K562 (cell line): ENCODE measurements around the gene SLC35E1. TPM values are rescaled to one million over a fixed set of nuclear protein-coding genes. Genes with fewer than 3 reads are reported as not detected.
A peak's percentile ranks its signal among the peaks of the same experiment; 100 is the strongest.

Experiments
- ATAC-seq: fragments of 200-7000 bp; cut with Tn5 transposase; 3 replicates; pipeline ENCODE4 v1.9.1; 2020; ENCODE audit warnings: moderate library complexity
- BruUV-seq: library from RNA; stranded (reverse); fragments of 400-500 nt; replicated peaks from 2 replicates; lab custom pipeline; 2021; lab: Mats Ljungman, UMichigan
- CTCF ChIA-PET: fragments of 300-600 bp; formaldehyde crosslinking; extraction: SDS; loops from one replicate; lab custom pipeline; 2021; ENCODE audit warnings: low intra/inter-chr PET ratio; lab: Yijun Ruan, JAX
- POLR2A ChIA-PET: fragments of 300-600, 350-650 bp; sonication (Branson Sonifier 250); formaldehyde crosslinking; extraction: SDS; loops from one replicate; lab custom pipeline; 2021; ENCODE audit warnings: antibody characterized with exemption, inconsistent platforms; lab: Yijun Ruan, JAX
- DNase-seq, 4 experiments: peaks; one replicate each; pipeline versions ENCODE4 v3.0.0 to v3.0.0-alpha.2; 2011 to 2018; ENCODE audit warnings: low spot score in 3 of 4, mixed read lengths in 3 of 4; ENCODE audit errors: extremely low read depth in 1 of 4
- FAIRE-seq: peaks from 2 replicates; lab custom pipeline; 2011; peaks lifted over from hg19 to GRCh38; lab: Jason Lieb, UNC
- H2AFZ ChIP-seq: 2 replicates; pipeline ENCODE4 v1.6.0; 2011; ENCODE audit warnings: low read depth, low read length, control low read depth, inconsistent platforms
- H3K27ac ChIP-seq: fragments of 200-600 bp; 3 replicates; pipeline ENCODE4 v1.8.0; 2011; ENCODE audit warnings: low read depth, mild to moderate bottlenecking, control low read depth, inconsistent platforms, low read length, moderate library complexity, mixed read lengths; ENCODE audit errors: extremely low read depth
- H3K27me3 ChIP-seq, 2 experiments: fragments of 300-600 bp in 1 of 2; 2 replicates in 1 of 2; 3 replicates in 1 of 2; pipeline versions ENCODE4 v1.6.0 to v1.8.0; 2011; ENCODE audit warnings: inconsistent platforms in 2 of 2, low read length in 2 of 2, mild to moderate bottlenecking in 1 of 2, mixed read lengths in 1 of 2, moderate library complexity in 1 of 2; ENCODE audit not compliant: control insufficient read depth in 2 of 2, insufficient read depth in 2 of 2
- H3K36me3 ChIP-seq: fragments of 300-600 bp; 3 replicates; pipeline ENCODE4 v1.8.0; 2011; ENCODE audit warnings: mild to moderate bottlenecking, low read length, inconsistent platforms; ENCODE audit not compliant: control insufficient read depth, insufficient read depth
- H3K4me1 ChIP-seq, 2 experiments: fragments of 200-600 bp in 1 of 2; replicated peaks in 1 of 2; 2 replicates in 1 of 2; 3 replicates in 1 of 2; pipeline versions ENCODE4 v1.5.1 to v1.8.0; 2011; ENCODE audit warnings: inconsistent platforms in 2 of 2, low read length in 2 of 2, mild to moderate bottlenecking in 1 of 2, mixed read lengths in 1 of 2, moderate library complexity in 1 of 2; ENCODE audit not compliant: control insufficient read depth in 2 of 2, insufficient read depth in 2 of 2
- H3K4me2 ChIP-seq: 2 replicates; pipeline ENCODE4 v1.6.1; 2011; ENCODE audit warnings: low read length, control low read depth, inconsistent platforms, mixed read lengths; ENCODE audit not compliant: insufficient read depth
- H3K4me3 ChIP-seq: fragments of 200-600 bp; sonication (generic), shearing (Covaris generic); 2 replicates; pipeline ENCODE4 v1.5.1; 2016; ENCODE audit warnings: control low read depth, inconsistent platforms
- H3K79me2 ChIP-seq: fragments of 200-600 bp; 3 replicates; pipeline ENCODE4 v1.8.0; 2011; ENCODE audit warnings: low read length, inconsistent platforms; ENCODE audit not compliant: control insufficient read depth, insufficient read depth
- H3K9ac ChIP-seq, 2 experiments: 2 replicates each; pipeline versions ENCODE4 v1.6.0 to v1.6.1; 2011; ENCODE audit warnings: low read depth in 2 of 2, low read length in 2 of 2, control low read depth in 1 of 2, inconsistent platforms in 1 of 2, mild to moderate bottlenecking in 1 of 2, mixed read lengths in 1 of 2; ENCODE audit not compliant: insufficient read depth in 1 of 2
- H3K9me1 ChIP-seq: one replicate; pipeline ENCODE4 v1.6.0; 2011; ENCODE audit warnings: inconsistent platforms, mild to moderate bottlenecking, low read length, moderate library complexity; ENCODE audit not compliant: control insufficient read depth, insufficient read depth
- H3K9me3 ChIP-seq: replicated peaks from 2 replicates; pipeline ENCODE4 v1.5.1; 2011; ENCODE audit warnings: low read depth, low read length, inconsistent platforms; ENCODE audit not compliant: control insufficient read depth, insufficient read depth
- H4K20me1 ChIP-seq: replicated peaks from 2 replicates; pipeline ENCODE4 v1.6.1; 2011; ENCODE audit warnings: low read length, inconsistent platforms, mixed read lengths; ENCODE audit not compliant: control insufficient read depth, insufficient read depth
- BCL6 ChIP-seq: fragments of 250-450 bp; sonication (Bioruptor Pico); IDR thresholded peaks from 2 replicates; pipeline ENCODE4 v1.4.0; 2020
- CEBPB ChIP-seq: fragments of 450-650 bp; IDR thresholded peaks from 2 replicates; pipeline ENCODE4 v1.6.1; 2016; ENCODE audit warnings: missing genetic modification characterization, missing compliant biosample characterization
- CHCHD3 ChIP-seq: fragments of 250-450 bp; sonication (Bioruptor Pico); IDR thresholded peaks from 2 replicates; pipeline ENCODE4 v2.1.2; 2022; ENCODE audit warnings: mild to moderate bottlenecking
- COPS2 ChIP-seq: fragments of 450-650 bp; conservative IDR thresholded peaks from 2 replicates; pipeline ENCODE4 v1.6.1; 2016; ENCODE audit warnings: mild to moderate bottlenecking, moderate library complexity
- ERF ChIP-seq: fragments of 450-650 bp; formaldehyde crosslinking; IDR thresholded peaks from 2 replicates; pipeline ENCODE4 v1.4.0; 2020; ENCODE audit warnings: mild to moderate bottlenecking, mixed read lengths
- GTF2A2 ChIP-seq: IDR thresholded peaks from 2 replicates; pipeline ENCODE4 v1.6.1; 2016; ENCODE audit warnings: mild to moderate bottlenecking, missing genetic modification characterization, missing compliant biosample characterization
- HINFP ChIP-seq: fragments of 450-650 bp; conservative IDR thresholded peaks from 2 replicates; pipeline ENCODE4 v1.6.1; 2016; ENCODE audit warnings: missing genetic modification characterization, low read depth, mild to moderate bottlenecking, control low read depth, missing compliant biosample characterization
- HSF4 ChIP-seq: fragments of 250-450 bp; sonication (Bioruptor Pico); IDR thresholded peaks from 2 replicates; pipeline ENCODE4 v2.1.2; 2022; ENCODE audit warnings: mild to moderate bottlenecking, moderate library complexity, borderline replicate concordance
- IRF2 ChIP-seq: sonication (generic); formaldehyde crosslinking; IDR thresholded peaks from 2 replicates; pipeline ENCODE4 v1.8.1; 2022; ENCODE audit warnings: mild to moderate bottlenecking, missing genetic modification reagents
- PCBP1 ChIP-seq: fragments of 200-400 bp; formaldehyde crosslinking; IDR thresholded peaks from 2 replicates; pipeline ENCODE4 v1.6.1; 2018; ENCODE audit warnings: mild to moderate bottlenecking, low read depth, low read length; ENCODE audit not compliant: poor library complexity, severe bottlenecking
- PTTG1 ChIP-seq: fragments of 450-650 bp; IDR thresholded peaks from 2 replicates; pipeline ENCODE4 v1.6.1; 2016; ENCODE audit warnings: low read depth, mild to moderate bottlenecking, missing genetic modification characterization, missing compliant biosample characterization
- ZHX1 ChIP-seq: fragments of 150-350 bp; conservative IDR thresholded peaks from 2 replicates; pipeline ENCODE4 v1.6.1; 2014; ENCODE audit warnings: low read length
- ZNF133 ChIP-seq: fragments of 250-450 bp; sonication (Bioruptor Pico); IDR thresholded peaks from 2 replicates; pipeline ENCODE4 v1.4.0; 2020; ENCODE audit warnings: mild to moderate bottlenecking
- WGBS: fragments of 100-300 bp; shearing (Covaris generic); methylation state at CpG from one replicate; pipeline ENCODE4 v1.1.6; 2016; ENCODE audit warnings: low coverage, mixed read lengths; ENCODE audit not compliant: insufficient coverage; ENCODE audit errors: missing lambda C conversion rate; 5-methylcytosine and 5-hydroxymethylcytosine counted together
- in situ Hi-C: fragments of 300-500 bp; cut with MboI; formaldehyde crosslinking; loops from 4 replicates; pipeline ENCODE4 v1.15.0; 2018; ENCODE audit warnings: inconsistent platforms, mixed read lengths
- intact Hi-C: fragments of 100-400 bp; cut with micrococcal nuclease; formaldehyde crosslinking; loops from 2 replicates; pipeline ENCODE4 v1.14.2; 2022
- polyA plus RNA-seq, 8 experiments: library from polyadenylated mRNA; depleted of rRNA in 4 of 8; stranded (reverse) in 5 of 8; unstranded in 3 of 8; fragments of >200 nt; fragmentation: Nextera tagmentation in 2 of 8; fragmentation: Illumina TruSeq in 1 of 8; extraction: Ambion mirVana in 2 of 8; extraction: Trizol in 1 of 8; gene quantifications; 2 replicates each; pipeline versions ENCODE4 v1.2.1 to v1.2.3, GENCODE V29; 2011 to 2014; ENCODE audit warnings: inconsistent platforms in 1 of 8, missing spikeins in 1 of 8
- total RNA-seq, 7 experiments: library from RNA; depleted of rRNA in 6 of 7; stranded (reverse); fragments of >200 nt in 6 of 7; fragmentation: Illumina TruSeq in 2 of 7; extraction: Trizol in 2 of 7; gene quantifications; 2 replicates each; pipeline versions ENCODE4 v1.2.1 to v1.2.3, GENCODE V29; 2011 to 2021; ENCODE audit warnings: low replicate concordance in 1 of 7

Gene SLC35E1
- total and polyA plus RNA-seq, 9 of the 15 experiments (the other 6 are each of a cell fraction or from before 2014, with no cell fraction given): 15.0 to 40.1 (median 25.7) TPM

- FAIRE-seq (no peak), DNase-seq (no peak), ATAC-seq (no peak)
- Histone ChIP-seq H2AFZ (no peak overlapping the region), H4K20me1 (peaks cover 56% of the 10 kb centered on the region), H3K4me2 (no peak overlapping the region), H3K9me1 (peaks cover 15% of the 10 kb centered on the region), H3K9ac (0 out of 4 replicates have a peak overlapping the region, but pooled peaks of 1 of the 2 experiments have one; percentile 33), H3K36me3 (peaks cover 24% of the 10 kb centered on the region), H3K4me3 (no peak overlapping the region), H3K27ac (no peak overlapping the region; the same call in 2 of the 3 replicates), H3K4me1 (peaks cover 4 to 40% of the 10 kb centered on the region in 2 experiments; a peak in 4 of 5 replicates), H3K79me2 (peaks cover 97% of the 10 kb centered on the region), H3K27me3 (no peaks in the 10 kb centered on the region), H3K9me3 (no peaks in the 10 kb centered on the region)
- TF ChIP-seq CHCHD3 (no peak), CEBPB (peak; percentile 79)
- 81% methylated on average over 5 of the region's 6 CpGs for WGBS
- intact Hi-C loops: no loop called here
- no TSS peak for BruUV-seq
- in situ Hi-C loops: no loop called here
- POLR2A ChIA-PET: interaction anchor here (0.6 to 1.3 kb wide), 2 partner anchors 14 to 228 kb away, joined by 3 to 10 read pairs; no protein-coding TSS in a partner anchor
- CTCF ChIA-PET: no interaction called here
Measured at GRCh38 chr19:16604615-16605014, 32.4 kb upstream of the SLC35E1 start.

- Histone ChIP-seq H3K9ac (peak overlapping the region in 1 of 2 experiments; percentile 37; a peak in 1 of 4 replicates), H3K79me2 (peaks cover 97% of the 10 kb centered on the region), H3K36me3 (peaks cover 22% of the 10 kb centered on the region), H3K4me3 (no peak overlapping the region), H3K9me1 (peaks cover 15% of the 10 kb centered on the region), H3K4me2 (no peak overlapping the region), H3K4me1 (peaks cover 4 to 42% of the 10 kb centered on the region in 2 experiments; a peak in 4 of 5 replicates), H4K20me1 (peaks cover 63% of the 10 kb centered on the region), H2AFZ (no peak overlapping the region), H3K27me3 (no peaks in the 10 kb centered on the region), H3K27ac (no peak overlapping the region), H3K9me3 (no peaks in the 10 kb centered on the region)
- ATAC-seq (no peak), DNase-seq (no peak), FAIRE-seq (no peak)
- ChIA-PET POLR2A (interaction anchor here (0.8 to 1.7 kb wide), 3 partner anchors 15 to 761 kb away, joined by 3 to 8 read pairs (median 3); no protein-coding TSS in a partner anchor), CTCF (no interaction called here)
- WGBS: 49% methylated on average over 2 of the region's 3 CpGs
- intact Hi-C loops (no loop called here), in situ Hi-C loops (no loop called here)
- no TSS peak for BruUV-seq
- TF ChIP-seq IRF2 (no peak), ZNF133 (no peak), GTF2A2 (no peak), HSF4 (no peak), BCL6 (CRISPR knock-in tag) (no peak), COPS2 (no peak), ERF (CRISPR knock-in tag) (no peak), PCBP1 (no peak), ZHX1 (no peak), HINFP (tag) (no peak), PTTG1 (tag) (no peak)
Measured at GRCh38 chr19:16603090-16603489, 30.9 kb upstream of the SLC35E1 start.
